ENCODE results near the gene ASH1L. TPM values are rescaled to one million over a fixed set of nuclear protein-coding genes. Genes with fewer than 3 reads are reported as not detected.
A peak's percentile ranks its signal among the peaks of the same experiment; 100 is the strongest.
"Not testable (repeated sequence)": the region's sequence is repeated elsewhere in the genome, so short reads cannot be mapped to it uniquely, and the experiment has no call there.

The ASH1L gene
- polyA plus RNA-seq, 4 donors: 30.9 to 50.4 (median 43.5) TPM

DNA sequence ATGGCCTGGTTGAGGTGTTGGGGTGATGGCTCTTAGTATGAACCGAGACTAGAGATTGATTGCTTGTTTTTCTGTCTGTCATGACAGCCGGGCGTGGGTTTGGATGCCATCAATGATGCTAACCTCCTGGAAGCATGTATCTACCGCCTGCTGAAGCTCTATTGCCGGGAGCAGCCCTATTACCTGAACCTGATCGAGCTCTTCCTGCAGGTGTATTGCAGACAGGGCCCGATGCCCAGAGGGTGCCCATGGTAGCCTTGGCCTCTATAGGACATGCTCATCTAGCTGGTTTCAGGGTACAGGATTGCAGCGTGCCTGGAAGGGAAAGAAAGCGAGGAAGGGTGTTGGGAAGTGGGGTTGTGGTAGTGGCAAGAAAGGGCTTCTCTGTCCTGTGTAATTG is 244.5 kb downstream of the ASH1L start:
- DNase-seq (ENCODE audit: low read depth in 4 of 4, low spot score in 2 of 4): no peak

DNA sequence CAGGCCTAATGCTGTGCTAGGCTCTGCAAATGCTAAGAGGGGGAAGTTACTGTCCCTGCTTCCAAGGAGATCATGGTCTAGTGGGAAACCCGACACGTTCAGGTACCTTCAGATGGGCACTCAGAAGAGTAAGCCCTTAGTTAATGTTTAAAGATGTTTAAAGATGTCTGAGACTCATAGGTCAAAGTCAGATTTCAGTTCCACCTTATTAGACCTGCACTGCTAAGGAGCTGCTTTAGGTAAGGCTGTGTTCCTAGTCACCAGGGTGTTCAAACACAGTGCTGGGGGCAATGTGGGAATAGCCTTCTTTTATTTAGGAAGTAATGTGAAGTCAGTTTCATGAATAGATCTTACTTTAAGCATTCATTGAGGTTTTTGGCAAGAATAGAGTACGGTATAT is 245.7 kb downstream of the ASH1L start:
- DNase-seq (ENCODE audit: low read depth in 4 of 4, low spot score in 2 of 4): no peak

DNA sequence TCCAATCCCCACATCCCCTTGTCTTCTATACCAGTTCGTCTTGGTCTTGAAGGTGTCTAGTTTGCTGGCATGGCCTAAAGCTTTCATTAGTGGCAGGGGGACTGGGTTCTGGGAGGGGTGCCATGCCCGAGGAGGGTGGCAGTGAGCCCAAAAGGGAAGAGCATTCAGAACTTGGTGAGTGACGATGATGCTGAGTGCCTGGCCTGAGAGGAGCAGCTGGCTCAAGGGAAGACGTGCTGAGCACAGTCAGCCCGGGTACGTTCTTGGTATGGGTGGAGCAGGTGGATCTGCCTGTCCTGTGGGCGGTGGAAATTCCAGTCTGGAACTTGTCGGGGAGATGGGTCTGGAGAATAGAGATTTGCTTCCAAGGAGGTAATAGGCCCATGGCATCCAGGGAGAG is 249.3 kb downstream of the ASH1L start:
- DNase-seq (ENCODE audit: low read depth in 4 of 4, low spot score in 2 of 4): no peak

DNA sequence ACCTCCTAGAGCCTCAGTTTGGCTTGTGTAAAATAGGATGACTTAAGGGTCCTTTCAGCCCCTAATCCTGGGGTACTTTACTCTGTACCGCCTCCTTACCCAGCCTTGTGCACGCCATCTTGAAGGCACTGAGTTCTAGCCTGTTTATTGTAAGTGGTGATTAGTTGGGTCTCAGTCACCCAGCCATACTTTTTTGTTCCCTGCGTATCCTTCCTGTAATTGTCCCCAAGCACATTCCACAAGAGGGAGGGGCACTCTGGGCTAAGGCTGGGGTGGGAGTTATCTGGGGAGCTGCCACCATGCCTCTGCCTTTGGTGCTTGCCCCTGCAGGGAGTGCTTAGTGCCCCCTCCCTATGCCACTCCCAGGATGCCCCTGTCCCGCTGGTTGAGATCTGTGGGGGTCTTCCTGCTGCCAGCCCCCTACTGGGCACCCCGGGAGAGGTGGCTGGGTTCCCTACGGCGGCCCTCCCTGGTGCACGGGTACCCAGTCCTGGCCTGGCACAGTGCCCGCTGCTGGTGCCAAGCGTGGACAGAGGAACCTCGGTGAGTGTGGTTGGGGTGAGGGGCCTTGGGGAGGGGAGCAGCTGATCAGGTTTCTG is 253.1 kb downstream of the ASH1L start:
- no peak for DNase-seq (ENCODE audit: low read depth in 4 of 4, low spot score in 2 of 4)

DNA sequence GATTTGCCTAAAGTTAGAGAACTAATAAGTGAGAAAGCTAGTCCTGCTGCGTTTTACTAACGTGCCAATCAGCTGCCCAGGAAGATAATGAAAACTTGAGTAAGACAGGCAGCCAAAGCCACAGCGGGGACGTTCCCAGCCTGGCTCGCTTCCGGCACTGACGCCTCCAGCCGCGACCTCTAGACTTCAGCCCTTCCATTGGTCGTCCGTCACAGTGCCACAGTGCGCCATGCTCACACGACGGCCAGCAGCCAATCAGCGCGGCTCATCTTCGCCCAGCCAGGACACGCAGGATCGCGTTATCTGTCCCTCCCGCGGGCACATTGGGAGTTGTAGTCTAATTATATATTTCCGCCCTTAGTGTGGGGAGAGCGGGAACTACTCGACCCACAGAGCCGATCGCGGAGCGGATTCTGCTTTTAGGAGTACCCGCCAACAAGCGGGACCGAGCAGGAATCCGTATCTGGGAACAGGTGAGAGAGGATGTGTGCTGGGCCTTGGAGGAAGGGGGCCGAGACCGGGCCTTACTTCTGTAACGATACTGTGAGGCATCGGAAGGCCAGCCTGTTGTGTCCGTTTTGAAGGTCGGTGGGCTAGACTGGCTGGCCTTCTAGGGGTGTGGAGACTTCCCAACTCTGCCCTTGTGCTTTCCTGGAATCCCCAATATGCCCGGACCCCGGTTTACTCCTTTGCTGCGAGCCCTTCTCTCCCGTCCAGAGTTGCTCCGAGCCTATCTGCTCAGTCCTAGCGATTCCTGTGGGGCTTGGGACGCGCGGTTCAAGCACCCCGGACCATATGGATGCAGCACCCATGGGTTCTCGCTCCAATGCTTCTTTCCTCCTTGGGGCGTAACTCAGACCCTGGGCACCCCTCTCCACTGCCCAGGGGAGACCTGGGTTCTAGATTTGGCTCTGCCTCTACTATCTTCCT is 253.8 kb downstream of the ASH1L start, which contains the start of gene FDPS:
Gene FDPS (plus strand): TSS at position 374 of the 930 bp plus-strand sequence. CDS start 924 bp downstream, outside the sequence.
- peak; percentile 89 to 97 (median 95) for DNase-seq (ENCODE audit: low read depth in 4 of 4, low spot score in 2 of 4)

DNA sequence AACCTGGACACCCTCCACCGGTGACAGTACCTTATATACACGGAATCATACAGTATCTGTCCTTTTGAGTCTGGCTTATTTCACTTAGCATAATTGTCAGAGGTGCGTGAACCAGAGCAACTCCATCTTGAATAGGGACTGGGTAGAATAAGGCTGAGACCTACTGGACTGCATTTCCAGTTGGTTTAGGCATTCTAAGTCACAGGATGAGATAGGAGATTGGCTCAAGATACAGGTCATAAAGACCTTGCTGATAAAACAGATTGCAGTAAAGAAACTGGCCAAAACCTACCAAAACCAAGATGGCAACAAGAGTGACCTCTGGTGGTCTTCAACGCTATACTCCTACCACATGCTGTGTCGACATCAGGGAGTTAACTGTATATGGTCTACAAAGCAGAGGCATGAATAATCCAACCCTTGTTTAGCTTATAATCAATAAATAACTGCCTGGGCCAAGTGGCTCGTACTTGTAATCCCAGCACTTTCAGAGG is 255.3 kb downstream of the ASH1L start:
- no peak for DNase-seq (ENCODE audit: low read depth in 4 of 4, low spot score in 2 of 4)

DNA sequence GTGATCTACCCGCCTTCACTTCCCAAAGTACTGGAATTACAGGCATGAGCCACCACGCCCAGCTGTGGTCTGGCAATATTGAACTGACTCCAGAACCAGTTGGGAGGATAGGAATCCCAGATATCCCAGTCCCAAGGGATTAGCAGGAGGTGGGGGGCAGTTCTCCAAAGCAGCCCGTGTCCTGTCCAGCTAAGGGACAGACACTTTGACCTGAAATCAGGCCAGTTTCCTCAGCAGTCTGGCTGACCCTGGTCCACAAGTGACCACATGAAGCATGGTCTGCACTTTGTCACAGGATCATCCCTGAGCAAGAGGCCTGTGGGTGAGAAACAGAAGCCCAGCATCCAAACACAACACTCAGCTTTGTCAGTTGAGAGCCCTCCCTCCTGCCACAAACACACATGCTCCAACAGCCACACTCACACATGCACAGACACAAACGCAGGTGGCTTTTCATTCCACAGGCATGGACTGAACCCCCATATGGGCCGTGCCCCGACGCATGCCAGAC is 256.7 kb downstream of the ASH1L start:
- no peak for DNase-seq (ENCODE audit: low read depth in 4 of 4, low spot score in 2 of 4)

DNA sequence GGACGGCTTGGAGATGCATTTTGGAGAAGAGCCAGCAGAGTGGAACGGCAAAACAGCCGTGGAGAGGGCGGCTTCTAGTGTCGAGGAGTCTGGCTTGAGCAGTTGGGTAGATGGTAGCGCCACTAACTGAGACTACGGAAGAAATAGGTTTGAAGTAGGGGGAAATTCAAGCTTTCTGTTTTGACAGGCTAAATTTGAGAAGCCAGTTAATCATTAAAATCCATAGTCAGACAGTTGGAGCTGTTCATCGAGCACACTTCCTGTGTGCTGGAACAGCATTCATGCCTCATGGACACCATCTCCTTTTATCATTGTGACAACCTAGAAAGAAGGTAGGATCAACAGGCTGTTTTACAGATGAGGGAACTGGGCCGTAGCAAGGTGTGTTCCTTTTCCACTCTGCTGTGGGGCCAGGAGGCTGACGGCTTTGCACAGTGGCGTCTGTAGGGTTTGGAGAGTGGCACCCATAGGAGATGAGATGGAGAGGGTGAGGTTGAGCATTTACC is 258.0 kb downstream of the ASH1L start:
- DNase-seq (ENCODE audit: low read depth in 4 of 4, low spot score in 2 of 4): no peak

DNA sequence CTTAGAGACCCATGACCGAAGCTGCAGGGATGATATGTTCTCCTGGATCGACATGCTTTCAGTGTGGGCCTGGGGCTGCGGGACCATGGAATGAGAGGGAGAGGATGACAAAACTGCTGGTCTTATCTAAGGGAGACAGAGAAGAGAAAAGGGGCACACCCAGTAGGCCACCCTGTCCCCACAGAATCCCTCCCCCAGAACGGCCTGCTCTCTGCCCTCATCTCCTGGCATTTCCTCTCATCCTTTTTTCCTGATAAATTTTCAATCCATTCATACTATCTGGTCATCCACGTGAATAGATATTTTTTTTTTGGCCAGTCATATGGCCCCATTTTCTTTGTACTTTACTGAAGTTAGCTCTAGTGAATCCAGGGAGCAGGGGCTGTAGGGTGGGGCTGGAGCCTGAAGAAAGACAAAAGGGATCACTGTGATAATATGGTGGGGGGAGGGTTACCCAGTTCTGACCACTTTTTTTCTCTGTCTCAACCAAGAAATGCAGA is 261.2 kb downstream of the ASH1L start, which contains the start of gene PKLR:
Gene PKLR (minus strand): TSS at position 97 of the 500 bp plus-strand sequence. CDS start 43 bp downstream, at position 54.
- no peak for DNase-seq (ENCODE audit: low read depth in 4 of 4, low spot score in 2 of 4)

DNA sequence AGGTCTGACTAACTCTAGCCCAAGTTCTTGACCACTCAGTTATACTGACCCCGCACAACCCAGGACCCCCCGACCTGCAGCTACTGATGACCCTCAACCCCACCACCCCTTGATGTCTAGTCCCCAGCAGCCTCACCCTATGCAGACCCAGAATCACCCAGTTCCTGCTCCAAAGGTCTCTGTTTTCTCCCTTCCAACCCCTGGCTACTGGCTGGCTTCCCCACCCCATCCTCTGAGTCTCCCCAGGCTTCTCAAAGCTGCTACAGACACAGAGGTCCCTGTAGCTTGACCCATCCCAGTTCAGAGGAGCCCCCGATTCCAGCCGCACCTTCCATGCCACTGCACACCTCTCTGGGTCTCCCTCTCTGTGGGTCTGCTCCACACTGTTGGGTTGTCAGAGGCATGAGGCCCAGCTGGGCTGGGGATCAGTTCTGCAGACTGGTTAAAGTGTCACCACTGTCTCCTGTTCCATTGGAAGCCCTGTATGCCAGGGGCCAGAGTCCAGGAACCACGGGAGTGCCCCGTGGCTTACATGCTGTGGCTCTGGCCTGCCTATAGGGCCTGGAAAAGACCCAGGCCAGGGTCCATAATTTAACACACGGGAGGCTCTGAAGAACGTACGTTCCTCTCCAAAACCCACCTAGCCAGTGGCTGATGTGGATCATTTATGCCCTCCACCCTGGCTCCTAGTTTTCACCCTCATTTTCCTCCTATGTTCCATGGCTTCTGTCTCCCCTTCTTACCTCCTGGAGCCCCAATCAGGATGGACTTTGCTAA is 261.9 kb downstream of the ASH1L start:
- DNase-seq (ENCODE audit: low read depth in 4 of 4, low spot score in 2 of 4): no peak

DNA sequence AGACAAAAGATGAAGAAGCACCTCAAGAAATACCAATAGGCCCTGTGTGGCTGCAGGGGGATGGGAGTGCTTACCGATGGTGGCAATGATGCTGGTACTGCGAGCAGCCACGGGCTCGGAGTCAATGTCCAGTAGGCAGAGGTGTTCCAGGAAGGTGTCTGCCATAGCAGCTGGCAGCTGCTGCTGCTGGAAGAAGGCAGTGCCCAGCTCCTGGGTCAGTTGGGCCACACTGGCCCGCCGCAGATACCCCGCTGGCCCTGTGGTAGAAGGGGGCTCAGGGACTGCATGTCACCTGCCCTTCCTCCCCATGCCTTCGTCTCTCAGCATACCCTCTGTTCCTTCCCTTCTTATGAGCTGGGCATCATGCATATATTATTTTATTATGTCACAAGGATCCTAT is 262.6 kb downstream of the ASH1L start:
- no peak for DNase-seq (ENCODE audit: low read depth in 4 of 4, low spot score in 2 of 4)

DNA sequence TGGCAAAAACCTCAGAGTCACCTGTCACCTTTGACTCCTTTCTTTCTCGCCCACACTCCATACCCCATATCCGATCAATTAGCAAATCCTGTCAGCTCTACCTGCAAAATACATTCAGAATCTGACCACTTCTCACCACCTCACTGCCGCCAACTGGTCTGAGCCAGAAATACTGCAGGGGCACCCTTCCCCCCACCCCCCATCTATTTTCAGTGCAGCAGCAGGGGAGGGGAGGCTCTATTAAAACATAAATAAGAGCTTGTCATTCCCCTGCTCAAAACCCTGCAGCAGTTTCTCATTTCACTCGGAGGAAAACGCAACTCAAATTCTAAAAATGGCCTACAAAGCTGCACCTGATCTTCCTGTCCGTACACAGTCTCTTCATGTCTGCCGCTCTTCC is 265.2 kb downstream of the ASH1L start:
- no peak for DNase-seq (ENCODE audit: low read depth in 4 of 4, low spot score in 2 of 4)

DNA sequence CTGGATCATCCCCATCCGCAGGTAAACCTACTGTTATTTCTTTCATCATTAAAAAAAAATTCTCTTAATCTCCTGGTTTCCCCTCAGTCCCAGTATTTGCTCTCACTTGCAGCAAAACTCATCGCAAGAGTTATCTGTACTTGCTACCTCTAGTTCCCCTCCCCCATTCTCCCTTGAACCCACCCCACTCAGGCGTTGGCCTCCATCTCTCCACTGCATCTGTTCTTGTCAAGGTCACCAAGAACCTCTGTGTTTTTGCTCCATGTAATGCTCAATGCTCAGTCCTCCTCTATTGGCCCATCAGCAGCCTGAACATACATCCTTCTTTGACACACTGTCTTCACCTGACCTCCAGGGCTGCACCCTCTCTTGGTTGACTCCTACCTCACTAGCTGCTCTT is 265.9 kb downstream of the ASH1L start:
- DNase-seq (ENCODE audit: low read depth in 4 of 4, low spot score in 2 of 4): no peak

DNA sequence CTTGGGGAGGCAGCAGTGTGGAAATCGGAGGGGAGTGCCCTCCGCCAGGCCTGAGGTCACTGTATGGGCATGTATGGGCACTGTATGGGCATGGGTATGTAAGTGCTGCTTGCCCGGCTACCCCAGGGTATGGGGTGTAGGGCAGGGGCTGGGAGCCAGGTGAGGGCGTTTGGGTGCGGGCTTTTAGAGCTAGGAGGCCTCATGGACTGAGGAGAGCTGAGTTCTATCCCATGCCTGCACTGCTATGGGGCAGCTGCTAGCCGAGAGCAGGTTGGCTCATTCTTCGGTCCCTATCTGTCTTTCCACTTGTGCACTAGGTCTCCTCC is 266.7 kb downstream of the ASH1L start:
- DNase-seq (ENCODE audit: low read depth in 4 of 4, low spot score in 2 of 4): no peak

DNA sequence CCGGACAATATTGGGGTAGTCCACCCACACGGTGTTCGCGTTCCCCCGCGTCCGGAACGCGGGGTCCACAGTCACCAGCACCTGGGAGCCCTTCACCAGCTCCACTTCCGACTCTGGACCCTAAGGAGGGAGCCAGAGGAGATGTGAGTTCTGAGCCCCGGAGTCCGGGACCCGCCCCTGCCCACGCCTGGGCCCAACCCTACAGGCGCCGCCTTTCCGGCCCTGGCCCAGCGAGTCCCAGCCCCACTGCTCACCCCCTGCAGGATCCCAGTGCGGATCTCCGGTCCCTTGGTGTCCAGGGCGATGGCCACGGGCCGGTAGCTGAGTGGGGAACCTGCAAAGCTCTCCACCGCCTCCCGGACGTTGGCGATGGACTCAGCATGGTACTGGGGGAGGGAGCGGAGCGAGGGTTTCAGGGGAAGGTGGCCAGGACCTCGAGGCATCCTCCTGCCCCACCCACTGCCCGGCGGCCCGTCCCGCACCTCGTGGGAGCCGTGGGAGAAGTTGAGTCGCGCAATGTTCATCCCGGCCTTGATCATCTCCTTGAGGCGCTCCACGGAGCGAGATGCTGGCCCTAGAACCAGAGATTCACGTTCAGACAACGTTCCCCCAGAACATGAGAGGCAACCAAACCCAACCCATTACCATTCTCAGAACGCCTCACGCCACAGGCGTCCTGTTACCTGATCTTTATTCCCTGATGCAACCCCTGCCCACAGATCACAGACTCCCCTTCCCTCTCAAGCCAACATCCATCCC is 267.2 kb downstream of the ASH1L start:
- no peak for DNase-seq (ENCODE audit: low read depth in 4 of 4, low spot score in 2 of 4)

DNA sequence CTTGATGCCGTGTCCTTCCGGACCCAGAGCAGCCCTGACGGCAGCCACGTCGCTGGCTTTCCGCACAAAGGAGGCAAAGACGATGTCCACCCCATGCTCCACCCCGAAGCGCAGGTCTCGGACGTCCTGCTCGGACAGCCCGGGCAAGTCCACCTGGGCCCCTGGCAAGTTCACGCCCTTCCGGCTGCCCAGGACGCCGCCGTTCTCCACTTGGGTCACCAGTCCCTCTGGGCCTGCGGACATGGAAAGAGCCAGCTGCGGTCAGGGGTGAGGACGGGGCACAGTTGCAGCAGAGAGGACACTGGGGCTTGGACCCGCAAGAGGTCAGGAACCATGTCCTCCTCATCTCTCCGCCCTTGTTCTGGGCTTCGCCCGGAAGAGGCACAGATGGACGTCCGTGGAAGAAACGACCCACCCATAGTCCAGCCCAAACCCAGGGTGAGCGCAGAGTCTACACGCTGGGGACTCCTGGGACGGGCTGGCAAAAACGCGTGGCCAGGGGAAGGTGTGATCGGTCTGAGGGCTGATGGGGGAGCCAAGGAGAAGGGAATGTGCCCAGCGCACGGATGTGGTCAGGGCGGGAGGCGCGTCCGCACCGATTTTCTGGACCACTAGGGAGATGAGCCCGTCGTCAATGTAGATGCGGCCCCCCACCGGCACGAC is 268.0 kb downstream of the ASH1L start:
- no peak for DNase-seq (ENCODE audit: low read depth in 4 of 4, low spot score in 2 of 4)

DNA sequence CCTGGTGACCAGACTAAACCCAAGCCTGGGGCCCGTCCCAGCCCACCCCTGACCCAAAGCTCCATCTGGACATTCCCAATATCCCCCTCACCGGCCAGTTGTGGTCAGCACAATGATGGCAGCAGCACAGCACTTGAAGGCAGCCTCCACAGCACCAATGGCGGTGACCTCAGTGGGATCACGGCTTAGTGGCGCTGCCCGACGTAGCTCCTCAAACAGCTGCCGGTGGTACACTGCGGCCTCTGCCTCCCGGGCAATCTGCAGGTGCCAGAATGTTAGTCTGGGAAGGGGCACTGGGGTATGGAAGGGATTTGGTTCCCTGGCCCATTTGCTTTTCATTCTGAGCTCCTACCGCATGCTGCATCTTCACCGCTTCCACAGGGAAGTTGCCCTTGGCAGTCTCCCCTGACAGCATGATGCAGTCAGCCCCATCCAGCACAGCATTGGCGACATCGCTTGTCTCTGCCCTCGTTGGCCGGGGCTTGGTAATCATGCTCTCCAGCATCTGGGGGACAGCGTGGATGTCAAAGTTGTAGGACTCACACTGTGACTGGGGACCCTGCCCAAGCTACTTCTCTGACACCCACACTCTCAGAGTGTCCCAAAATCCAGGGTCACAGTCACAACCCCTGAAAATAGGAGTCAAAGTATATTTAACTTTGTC is 269.4 kb downstream of the ASH1L start:
- no peak for DNase-seq (ENCODE audit: low read depth in 4 of 4, low spot score in 2 of 4)

DNA sequence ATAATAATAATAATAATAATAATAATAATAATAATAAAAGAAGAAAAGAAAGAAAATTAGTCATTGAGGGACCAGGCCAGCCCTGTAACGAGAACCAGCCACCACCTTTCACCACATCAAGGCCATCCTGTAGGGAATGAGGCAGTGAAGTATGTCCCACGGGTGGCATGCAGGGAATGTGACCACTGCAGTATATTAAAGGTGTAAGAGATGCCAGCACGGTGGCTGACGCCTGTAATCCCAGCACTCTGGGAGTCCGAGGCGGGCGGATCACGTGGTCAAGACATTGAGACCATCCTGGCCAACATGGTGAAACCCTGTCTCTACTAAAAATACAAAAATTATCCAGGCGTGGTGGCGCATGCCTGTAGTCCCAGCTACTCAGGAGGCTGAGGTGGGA is 271.6 kb downstream of the ASH1L start:
- not testable (repeated sequence) for DNase-seq (ENCODE audit: low read depth in 4 of 4, low spot score in 2 of 4)
